PC-9 (cell line): ENCODE measurements around the gene CDC16.

Experiments used
- CTCF ChIP-seq: fragments of 200-600 bp; sonication (generic); conservative IDR thresholded peaks from 2 replicates; pipeline ENCODE4 v1.6.1; 2017; ENCODE audit warnings: mixed run types, antibody characterized with exemption, mild to moderate bottlenecking, moderate library complexity
- EZH2 ChIP-seq: fragments of 200-600 bp; sonication (generic); IDR thresholded peaks from 2 replicates; pipeline ENCODE4 v1.8.0; 2017; ENCODE audit warnings: antibody characterized with exemption, low read depth

DNA sequence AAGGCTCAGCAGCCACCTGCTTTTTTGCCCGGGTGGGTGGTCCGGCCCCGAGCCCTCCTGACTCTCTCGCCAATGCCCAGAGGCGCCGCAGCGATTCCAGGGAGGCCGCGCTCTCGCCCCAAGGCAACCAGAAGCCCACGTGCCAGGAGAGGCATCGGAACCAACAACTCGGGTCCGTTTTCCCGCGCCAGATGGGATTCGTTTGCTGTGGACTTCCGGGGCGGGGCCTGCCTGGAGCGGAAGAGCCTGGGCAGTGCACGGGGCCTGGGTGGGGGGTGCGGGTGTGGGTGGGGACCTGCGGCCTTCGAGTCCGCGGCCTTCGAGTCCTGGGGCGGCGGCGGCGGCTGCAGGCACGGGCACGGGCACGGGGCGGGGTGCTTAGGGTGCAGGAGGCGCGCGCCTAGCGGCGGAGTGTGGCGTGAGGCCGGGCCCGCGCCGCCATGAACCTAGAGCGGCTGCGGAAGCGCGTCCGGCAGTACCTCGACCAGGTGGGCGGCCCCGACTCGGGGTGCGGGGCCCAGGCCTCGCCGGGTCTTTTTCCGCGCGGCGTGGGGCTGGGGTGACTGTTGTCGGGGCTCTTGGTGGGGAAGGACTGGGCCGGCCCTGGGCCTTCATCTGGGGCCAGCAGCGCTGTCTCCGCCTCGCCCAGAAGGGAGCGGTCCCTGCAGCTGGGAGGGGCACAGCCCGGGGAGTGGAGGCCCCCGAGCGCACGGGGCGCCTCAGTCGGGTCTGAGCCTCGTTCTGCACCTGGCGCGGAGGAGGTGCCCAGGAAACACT lies at the start of gene CDC16:
- no peak for TF ChIP-seq CTCF
- no peak for TF ChIP-seq EZH2
